Activated naive CD8-positive, alpha-beta T cell (primary cell): ENCODE data around the gene AGBL4.

Source experiments
- H3K27ac Mint-ChIP-seq: one replicate; pipeline ENCODE4 v1.8.0; 2021; ENCODE audit warnings: mixed read lengths
- H3K27me3 Mint-ChIP-seq: one replicate; pipeline ENCODE4 v1.8.0; 2021; ENCODE audit warnings: mixed read lengths
- H3K36me3 Mint-ChIP-seq: one replicate; pipeline ENCODE4 v1.8.0; 2021; ENCODE audit warnings: mixed read lengths
- H3K4me1 Mint-ChIP-seq: one replicate; pipeline ENCODE4 v1.8.0; 2021; ENCODE audit warnings: low read depth, mixed read lengths
- H3K4me3 Mint-ChIP-seq: one replicate; pipeline ENCODE4 v1.8.0; 2021; ENCODE audit warnings: mild to moderate bottlenecking, mixed read lengths
- H3K9me3 Mint-ChIP-seq: one replicate; pipeline ENCODE4 v1.8.0; 2021; ENCODE audit warnings: low read depth, mixed read lengths

The AGBL4 gene

GRCh38 chr1:48670234-48671020 lies 1353.3 kb downstream of the AGBL4 start:
- Mint-ChIP-seq H3K36me3 (no peaks in the 10 kb centered on the region), H3K27ac (no peak overlapping the region), H3K4me3 (no peak overlapping the region)

GRCh38 chr1:48668339-48668738 lies 1355.4 kb downstream of the AGBL4 start:
- H3K4me1 Mint-ChIP-seq, result no peaks in the 10 kb centered on the region
- no peaks in the 10 kb centered on the region for H3K36me3 Mint-ChIP-seq
- H3K27me3 Mint-ChIP-seq, result peaks cover 9% of the 10 kb centered on the region
- no peak overlapping the region for H3K27ac Mint-ChIP-seq
- no peak overlapping the region for H3K4me3 Mint-ChIP-seq
- H3K9me3 Mint-ChIP-seq, result no peaks in the 10 kb centered on the region

More at GRCh38 chr1:48670234-48671020, 1353.3 kb downstream of the AGBL4 start:
- Mint-ChIP-seq H3K27me3 (peaks cover 15% of the 10 kb centered on the region), H3K4me1 (no peaks in the 10 kb centered on the region), H3K9me3 (no peaks in the 10 kb centered on the region)

GRCh38 chr1:48667782-48668181 lies 1356.0 kb downstream of the AGBL4 start:
- H3K4me3 Mint-ChIP-seq, result no peak overlapping the region
- H3K9me3 Mint-ChIP-seq, result no peaks in the 10 kb centered on the region
- no peak overlapping the region for H3K27ac Mint-ChIP-seq
- H3K4me1 Mint-ChIP-seq, result no peaks in the 10 kb centered on the region
- H3K27me3 Mint-ChIP-seq, result peaks cover 9% of the 10 kb centered on the region
- H3K36me3 Mint-ChIP-seq, result no peaks in the 10 kb centered on the region

- no peaks in the 10 kb centered on the region for H3K36me3 Mint-ChIP-seq
- peaks cover 6% of the 10 kb centered on the region for H3K27me3 Mint-ChIP-seq
- H3K4me1 Mint-ChIP-seq, result no peaks in the 10 kb centered on the region
- no peak overlapping the region for H3K4me3 Mint-ChIP-seq
- H3K9me3 Mint-ChIP-seq, result no peaks in the 10 kb centered on the region
- H3K27ac Mint-ChIP-seq, result no peak overlapping the region
Observed at GRCh38 chr1:48665708-48666407, 1357.9 kb downstream of the AGBL4 start.

GRCh38 chr1:48661726-48662463 lies 1361.9 kb downstream of the AGBL4 start:
- Mint-ChIP-seq H3K4me1 (no peaks in the 10 kb centered on the region), H3K4me3 (no peak overlapping the region), H3K27me3 (peaks cover 2% of the 10 kb centered on the region), H3K27ac (no peak overlapping the region), H3K36me3 (no peaks in the 10 kb centered on the region), H3K9me3 (no peaks in the 10 kb centered on the region)

GRCh38 chr1:48659801-48660200 lies 1364.0 kb downstream of the AGBL4 start:
- Mint-ChIP-seq H3K4me1 (no peaks in the 10 kb centered on the region), H3K9me3 (no peaks in the 10 kb centered on the region), H3K27me3 (peaks cover 2% of the 10 kb centered on the region), H3K27ac (no peak overlapping the region), H3K4me3 (no peak overlapping the region), H3K36me3 (no peaks in the 10 kb centered on the region)

- Mint-ChIP-seq H3K4me3 (no peak overlapping the region), H3K4me1 (no peaks in the 10 kb centered on the region), H3K27me3 (peaks cover 3% of the 10 kb centered on the region), H3K9me3 (no peaks in the 10 kb centered on the region), H3K36me3 (no peaks in the 10 kb centered on the region), H3K27ac (no peak overlapping the region)
Observed at GRCh38 chr1:48657413-48657812, 1366.3 kb downstream of the AGBL4 start.

GRCh38 chr1:48654606-48655210 lies 1369.0 kb downstream of the AGBL4 start:
- no peak overlapping the region for H3K27ac Mint-ChIP-seq
- H3K9me3 Mint-ChIP-seq, result no peaks in the 10 kb centered on the region
- no peak overlapping the region for H3K4me3 Mint-ChIP-seq

GRCh38 chr1:48652334-48652733 lies 1371.4 kb downstream of the AGBL4 start:
- peaks cover 2% of the 10 kb centered on the region for H3K27me3 Mint-ChIP-seq
- H3K9me3 Mint-ChIP-seq, result no peaks in the 10 kb centered on the region
- H3K36me3 Mint-ChIP-seq, result no peaks in the 10 kb centered on the region
- H3K4me3 Mint-ChIP-seq, result no peak overlapping the region
- H3K4me1 Mint-ChIP-seq, result no peaks in the 10 kb centered on the region
- no peak overlapping the region for H3K27ac Mint-ChIP-seq

More at GRCh38 chr1:48654606-48655210, 1369.0 kb downstream of the AGBL4 start:
- Mint-ChIP-seq H3K4me1 (no peaks in the 10 kb centered on the region), H3K36me3 (no peaks in the 10 kb centered on the region), H3K27me3 (peaks cover 1% of the 10 kb centered on the region)

- no peak overlapping the region for H3K4me3 Mint-ChIP-seq
- no peaks in the 10 kb centered on the region for H3K4me1 Mint-ChIP-seq
- no peak overlapping the region for H3K27ac Mint-ChIP-seq
- no peaks in the 10 kb centered on the region for H3K9me3 Mint-ChIP-seq
- peaks cover 5% of the 10 kb centered on the region for H3K27me3 Mint-ChIP-seq
- H3K36me3 Mint-ChIP-seq, result no peaks in the 10 kb centered on the region
Observed at GRCh38 chr1:48649880-48650279, 1373.9 kb downstream of the AGBL4 start.

GRCh38 chr1:48645883-48646282 lies 1377.9 kb downstream of the AGBL4 start:
- H3K4me1 Mint-ChIP-seq, result no peaks in the 10 kb centered on the region
- peaks cover 8% of the 10 kb centered on the region for H3K27me3 Mint-ChIP-seq
- no peaks in the 10 kb centered on the region for H3K36me3 Mint-ChIP-seq
- no peak overlapping the region for H3K27ac Mint-ChIP-seq
- H3K4me3 Mint-ChIP-seq, result no peak overlapping the region
- H3K9me3 Mint-ChIP-seq, result no peaks in the 10 kb centered on the region

- H3K4me1 Mint-ChIP-seq, result no peaks in the 10 kb centered on the region
- no peak overlapping the region for H3K27ac Mint-ChIP-seq
- no peaks in the 10 kb centered on the region for H3K36me3 Mint-ChIP-seq
- H3K27me3 Mint-ChIP-seq, result peaks cover 8% of the 10 kb centered on the region
- no peak overlapping the region for H3K4me3 Mint-ChIP-seq
- H3K9me3 Mint-ChIP-seq, result no peaks in the 10 kb centered on the region
Observed at GRCh38 chr1:48644905-48645605, 1378.7 kb downstream of the AGBL4 start.

- H3K4me1 Mint-ChIP-seq, result no peaks in the 10 kb centered on the region
- no peaks in the 10 kb centered on the region for H3K36me3 Mint-ChIP-seq
- H3K27me3 Mint-ChIP-seq, result peaks cover 8% of the 10 kb centered on the region
- no peak overlapping the region for H3K27ac Mint-ChIP-seq
- no peak overlapping the region for H3K4me3 Mint-ChIP-seq
- no peaks in the 10 kb centered on the region for H3K9me3 Mint-ChIP-seq
Observed at GRCh38 chr1:48644190-48644900, 1379.4 kb downstream of the AGBL4 start.

GRCh38 chr1:48643193-48643592 lies 1380.6 kb downstream of the AGBL4 start:
- H3K27ac Mint-ChIP-seq, result no peak overlapping the region
- no peak overlapping the region for H3K4me3 Mint-ChIP-seq
- no peaks in the 10 kb centered on the region for H3K4me1 Mint-ChIP-seq
- H3K27me3 Mint-ChIP-seq, result peaks cover 8% of the 10 kb centered on the region
- no peaks in the 10 kb centered on the region for H3K9me3 Mint-ChIP-seq
- no peaks in the 10 kb centered on the region for H3K36me3 Mint-ChIP-seq
